Peyer's patch (tissue), 4 donors: ENCODE data around the gene TGM6. TPM values are rescaled to one million over a fixed set of nuclear protein-coding genes. Genes with fewer than 3 reads are reported as not detected.

Experiments used
- DNase-seq, 3 donors: peaks; one replicate each; pipeline ENCODE4 v3.0.0-alpha.2; 2017 to 2019
- H3K27ac ChIP-seq, 4 donors: fragments of 200-600 bp; sonication (generic); one replicate each; pipeline ENCODE4 v1.5.1; 2016 to 2019
- H3K27me3 ChIP-seq, 2 donors: fragments of 200-600 bp; sonication (generic); one replicate each; pipeline ENCODE4 v1.5.1; 2019
- H3K36me3 ChIP-seq, 3 donors: fragments of 200-600 bp; sonication (generic); one replicate each; pipeline ENCODE4 v1.5.1; 2016 to 2019
- H3K4me1 ChIP-seq, 4 donors: fragments of 200-600 bp; sonication (generic); one replicate each; pipeline ENCODE4 v1.5.1; 2016 to 2019
- H3K4me3 ChIP-seq, 4 donors: fragments of 200-600 bp; sonication (generic); 1 replicate in 3 of 4; 2 replicates in 1 of 4; pipeline ENCODE4 v1.5.1; 2016 to 2019; ENCODE audit warnings: mild to moderate bottlenecking in 1 of 4
- H3K9me3 ChIP-seq, 4 donors: fragments of 200-600 bp; sonication (generic); one replicate each; pipeline ENCODE4 v1.5.1; 2016 to 2019; ENCODE audit warnings: mild to moderate bottlenecking in 1 of 4
- POLR2A ChIP-seq, 2 donors: fragments of 450-650 bp; IDR thresholded peaks; one replicate each; pipeline ENCODE4 v1.5.1; 2017; ENCODE audit warnings: antibody characterized with exemption in 2 of 2, mild to moderate bottlenecking in 2 of 2, moderate library complexity in 2 of 2
- total RNA-seq, 4 donors: library from RNA; depleted of rRNA; stranded (reverse); fragments of >200 nt; gene quantifications; one replicate each; pipeline ENCODE4 v1.1.0, GENCODE V29; 2016
- TF ChIP-seq, protein P1 (sequence below), 6 experiments: fragments of 450-650 bp in 4 of 6; fragments of 200-600 bp in 2 of 6; sonication (generic) in 1 of 6; IDR thresholded peaks; one replicate each; pipeline ENCODE4 v1.5.1; 2017 to 2019; ENCODE audit warnings: antibody characterized with exemption in 6 of 6, mild to moderate bottlenecking in 3 of 6, moderate library complexity in 1 of 6

The TGM6 gene
- total RNA-seq, 4 donors from 2014 or later, result not detected

DNA sequence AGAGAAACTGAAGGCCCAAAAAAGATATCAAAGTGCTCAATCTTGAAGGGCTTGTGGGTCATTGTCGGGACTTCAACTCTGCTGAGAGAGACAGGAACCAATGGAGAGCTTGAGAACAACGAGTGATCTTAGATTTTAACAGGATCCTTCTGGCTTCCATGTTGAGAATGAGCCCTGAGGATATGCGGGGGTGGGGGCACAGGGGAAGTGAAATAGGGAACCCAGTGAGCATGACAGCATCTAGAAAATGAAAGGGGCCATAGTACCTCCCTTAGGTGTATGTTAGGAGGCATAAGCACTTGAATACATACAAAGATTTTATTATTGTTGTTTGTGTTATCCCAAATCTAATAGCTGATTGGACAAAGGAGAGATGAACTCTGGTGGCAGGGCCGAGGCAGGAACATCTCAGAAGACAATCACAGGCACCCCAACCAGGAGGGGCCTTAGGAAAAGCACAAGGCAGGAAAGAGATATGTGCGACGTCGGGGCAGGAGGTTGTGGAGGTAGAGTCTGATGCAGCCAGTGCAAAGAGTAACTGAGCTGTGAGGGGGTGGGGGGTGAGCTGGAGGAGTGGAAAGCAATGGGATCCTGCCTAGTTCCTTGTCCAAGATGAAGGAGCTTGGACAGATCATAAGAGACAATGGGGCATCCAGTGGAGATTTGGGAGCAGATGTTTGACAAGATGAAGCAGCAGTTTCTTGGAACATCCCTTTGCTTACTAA is 10.4 kb downstream of the TGM6 start:
- no peak overlapping the region for H3K4me3 ChIP-seq
- H3K4me1 ChIP-seq, result no peaks in the 10 kb centered on the region
- no peaks in the 10 kb centered on the region for H3K36me3 ChIP-seq
- no peak for TF ChIP-seq POLR2A (IDR thresholded peaks at IDR 0.05)
- TF ChIP-seq, protein P1, sequence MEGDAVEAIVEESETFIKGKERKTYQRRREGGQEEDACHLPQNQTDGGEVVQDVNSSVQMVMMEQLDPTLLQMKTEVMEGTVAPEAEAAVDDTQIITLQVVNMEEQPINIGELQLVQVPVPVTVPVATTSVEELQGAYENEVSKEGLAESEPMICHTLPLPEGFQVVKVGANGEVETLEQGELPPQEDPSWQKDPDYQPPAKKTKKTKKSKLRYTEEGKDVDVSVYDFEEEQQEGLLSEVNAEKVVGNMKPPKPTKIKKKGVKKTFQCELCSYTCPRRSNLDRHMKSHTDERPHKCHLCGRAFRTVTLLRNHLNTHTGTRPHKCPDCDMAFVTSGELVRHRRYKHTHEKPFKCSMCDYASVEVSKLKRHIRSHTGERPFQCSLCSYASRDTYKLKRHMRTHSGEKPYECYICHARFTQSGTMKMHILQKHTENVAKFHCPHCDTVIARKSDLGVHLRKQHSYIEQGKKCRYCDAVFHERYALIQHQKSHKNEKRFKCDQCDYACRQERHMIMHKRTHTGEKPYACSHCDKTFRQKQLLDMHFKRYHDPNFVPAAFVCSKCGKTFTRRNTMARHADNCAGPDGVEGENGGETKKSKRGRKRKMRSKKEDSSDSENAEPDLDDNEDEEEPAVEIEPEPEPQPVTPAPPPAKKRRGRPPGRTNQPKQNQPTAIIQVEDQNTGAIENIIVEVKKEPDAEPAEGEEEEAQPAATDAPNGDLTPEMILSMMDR (IDR thresholded peaks at IDR 0.05), result no peak
- no peaks in the 10 kb centered on the region for H3K27me3 ChIP-seq
- no peak overlapping the region for H3K27ac ChIP-seq
- H3K9me3 ChIP-seq, result peaks cover 0 to 7% (median 0%) of the 10 kb centered on the region in 4 donors
- no peak for DNase-seq

DNA sequence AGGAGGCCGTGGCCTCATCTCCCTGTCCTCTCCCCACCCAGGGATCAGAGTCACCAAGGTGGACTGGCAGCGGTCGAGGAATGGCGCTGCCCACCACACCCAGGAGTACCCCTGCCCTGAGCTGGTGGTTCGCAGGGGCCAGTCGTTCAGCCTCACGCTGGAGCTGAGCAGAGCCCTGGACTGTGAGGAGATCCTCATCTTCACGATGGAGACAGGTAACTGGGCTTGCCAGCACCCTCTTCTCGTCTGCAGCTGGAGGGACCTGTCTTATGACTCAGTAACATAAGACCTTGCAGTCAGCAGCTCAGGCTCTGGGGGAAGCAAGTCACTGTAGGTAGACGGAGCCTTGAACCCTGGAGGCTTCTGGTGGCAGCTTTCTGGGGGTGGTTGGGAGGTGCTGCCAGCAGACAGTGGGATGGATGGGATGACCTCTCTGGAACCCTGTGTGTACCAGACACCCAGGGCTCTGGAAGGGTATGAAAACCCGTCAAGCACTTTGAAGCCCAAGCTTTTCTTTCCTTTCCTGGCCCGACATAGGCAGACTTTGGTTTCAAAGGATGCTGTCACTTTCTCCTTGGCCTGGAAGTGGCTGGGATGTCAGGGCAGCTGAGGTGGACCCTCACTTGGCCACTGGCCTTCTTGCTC is 13.8 kb downstream of the TGM6 start:
- no peaks in the 10 kb centered on the region for H3K9me3 ChIP-seq
- H3K36me3 ChIP-seq, result no peaks in the 10 kb centered on the region
- no peak for DNase-seq
- no peak overlapping the region for H3K4me3 ChIP-seq
- H3K27ac ChIP-seq, result no peak overlapping the region
- no peaks in the 10 kb centered on the region for H3K27me3 ChIP-seq
- no peaks in the 10 kb centered on the region for H3K4me1 ChIP-seq
- TF ChIP-seq POLR2A (IDR thresholded peaks at IDR 0.05), result no peak
- TF ChIP-seq, protein P1 (IDR thresholded peaks at IDR 0.05), result no peak

GRCh38 chr20:2395136-2395535 is 14.4 kb downstream of the TGM6 start:
- Histone ChIP-seq H3K4me3 (no peak overlapping the region), H3K36me3 (no peaks in the 10 kb centered on the region), H3K27me3 (no peaks in the 10 kb centered on the region), H3K27ac (no peak overlapping the region), H3K9me3 (no peaks in the 10 kb centered on the region), H3K4me1 (no peaks in the 10 kb centered on the region)
- no peak for DNase-seq
- no peak for TF ChIP-seq POLR2A (IDR thresholded peaks at IDR 0.05)
- TF ChIP-seq, protein P1 (IDR thresholded peaks at IDR 0.05), result no peak

- DNase-seq, result no peak
- no peaks in the 10 kb centered on the region for H3K9me3 ChIP-seq
- H3K36me3 ChIP-seq, result no peaks in the 10 kb centered on the region
- no peaks in the 10 kb centered on the region for H3K4me1 ChIP-seq
- no peak overlapping the region for H3K4me3 ChIP-seq
- H3K27me3 ChIP-seq, result no peaks in the 10 kb centered on the region
- TF ChIP-seq, protein P1 (IDR thresholded peaks at IDR 0.05), result no peak
- no peak for TF ChIP-seq POLR2A (IDR thresholded peaks at IDR 0.05)
- no peak overlapping the region for H3K27ac ChIP-seq
Measured at GRCh38 chr20:2396241-2396814, 15.6 kb downstream of the TGM6 start.

GRCh38 chr20:2397091-2397490 is 16.4 kb downstream of the TGM6 start:
- no peak overlapping the region for H3K4me3 ChIP-seq
- TF ChIP-seq, protein P1 (IDR thresholded peaks at IDR 0.05), result no peak
- no peak for TF ChIP-seq POLR2A (IDR thresholded peaks at IDR 0.05)
- H3K9me3 ChIP-seq, result no peaks in the 10 kb centered on the region
- no peaks in the 10 kb centered on the region for H3K27me3 ChIP-seq
- H3K27ac ChIP-seq, result no peak overlapping the region
- H3K36me3 ChIP-seq, result no peaks in the 10 kb centered on the region
- no peaks in the 10 kb centered on the region for H3K4me1 ChIP-seq
- DNase-seq, result no peak
